Liver (tissue), 3 donors: ENCODE measurements around the gene NCAM2.

ENCODE experiments used
- GABPA ChIP-seq, 2 donors: IDR thresholded peaks in 1 of 2; conservative IDR thresholded peaks in 1 of 2; 2 replicates each; pipeline ENCODE4 v1.6.1; 2016; ENCODE audit warnings: antibody characterized with exemption in 2 of 2, mild to moderate bottlenecking in 1 of 2, moderate library complexity in 1 of 2
- JUND ChIP-seq, 2 donors: IDR thresholded peaks; 2 replicates each; pipeline ENCODE4 v1.6.1; 2016; ENCODE audit warnings: antibody characterized with exemption in 2 of 2
- TAF1 ChIP-seq: conservative IDR thresholded peaks from 2 replicates; pipeline ENCODE4 v1.6.1; 2016; ENCODE audit warnings: antibody characterized with exemption, mild to moderate bottlenecking
- YY1 ChIP-seq: IDR thresholded peaks from 2 replicates; pipeline ENCODE4 v1.6.1; 2016; ENCODE audit warnings: antibody characterized with exemption, mild to moderate bottlenecking
- TF ChIP-seq, protein P1 (sequence below): fragments of 150-350 bp; IDR thresholded peaks from 2 replicates; pipeline ENCODE4 v1.5.1; 2017; ENCODE audit warnings: improper control_type of control experiment, low read depth, low read length; ENCODE audit not compliant: missing input control
- TF ChIP-seq, protein P2 (sequence below): IDR thresholded peaks from 2 replicates; pipeline ENCODE4 v1.6.1; 2016; ENCODE audit warnings: antibody characterized with exemption, mild to moderate bottlenecking
- donor health status: healthy.
- donor health status: healthy.

DNA sequence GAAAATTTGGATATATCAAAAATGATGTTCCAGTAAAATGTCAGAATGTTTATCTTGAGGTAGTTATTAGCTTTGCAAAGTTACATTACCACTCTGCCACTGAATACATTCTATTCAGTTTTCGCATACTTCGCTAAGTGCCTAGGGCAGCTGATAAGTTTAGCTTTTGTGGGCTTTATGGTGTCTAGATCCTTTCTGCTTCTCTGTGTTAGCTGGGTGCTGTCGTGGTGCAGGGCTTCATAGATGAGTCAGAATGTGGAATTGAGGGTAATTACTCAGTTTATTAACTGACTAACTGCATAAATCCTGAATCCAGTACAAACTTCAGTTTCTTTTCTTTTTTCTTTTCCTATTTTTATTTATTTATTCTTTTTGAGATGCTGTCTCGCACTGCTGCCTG is 21.5 kb downstream of the NCAM2 start:
- TF ChIP-seq, protein P1, sequence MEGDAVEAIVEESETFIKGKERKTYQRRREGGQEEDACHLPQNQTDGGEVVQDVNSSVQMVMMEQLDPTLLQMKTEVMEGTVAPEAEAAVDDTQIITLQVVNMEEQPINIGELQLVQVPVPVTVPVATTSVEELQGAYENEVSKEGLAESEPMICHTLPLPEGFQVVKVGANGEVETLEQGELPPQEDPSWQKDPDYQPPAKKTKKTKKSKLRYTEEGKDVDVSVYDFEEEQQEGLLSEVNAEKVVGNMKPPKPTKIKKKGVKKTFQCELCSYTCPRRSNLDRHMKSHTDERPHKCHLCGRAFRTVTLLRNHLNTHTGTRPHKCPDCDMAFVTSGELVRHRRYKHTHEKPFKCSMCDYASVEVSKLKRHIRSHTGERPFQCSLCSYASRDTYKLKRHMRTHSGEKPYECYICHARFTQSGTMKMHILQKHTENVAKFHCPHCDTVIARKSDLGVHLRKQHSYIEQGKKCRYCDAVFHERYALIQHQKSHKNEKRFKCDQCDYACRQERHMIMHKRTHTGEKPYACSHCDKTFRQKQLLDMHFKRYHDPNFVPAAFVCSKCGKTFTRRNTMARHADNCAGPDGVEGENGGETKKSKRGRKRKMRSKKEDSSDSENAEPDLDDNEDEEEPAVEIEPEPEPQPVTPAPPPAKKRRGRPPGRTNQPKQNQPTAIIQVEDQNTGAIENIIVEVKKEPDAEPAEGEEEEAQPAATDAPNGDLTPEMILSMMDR, result no peak
- no peak for TF ChIP-seq YY1
- TF ChIP-seq JUND (IDR thresholded peaks at IDR 0.05), result no peak
- no peak for TF ChIP-seq GABPA (IDR thresholded peaks at IDR 0.05 in 1 of 2, conservative IDR thresholded peaks at IDR 0.05 in 1 of 2)
- TF ChIP-seq, protein P2, sequence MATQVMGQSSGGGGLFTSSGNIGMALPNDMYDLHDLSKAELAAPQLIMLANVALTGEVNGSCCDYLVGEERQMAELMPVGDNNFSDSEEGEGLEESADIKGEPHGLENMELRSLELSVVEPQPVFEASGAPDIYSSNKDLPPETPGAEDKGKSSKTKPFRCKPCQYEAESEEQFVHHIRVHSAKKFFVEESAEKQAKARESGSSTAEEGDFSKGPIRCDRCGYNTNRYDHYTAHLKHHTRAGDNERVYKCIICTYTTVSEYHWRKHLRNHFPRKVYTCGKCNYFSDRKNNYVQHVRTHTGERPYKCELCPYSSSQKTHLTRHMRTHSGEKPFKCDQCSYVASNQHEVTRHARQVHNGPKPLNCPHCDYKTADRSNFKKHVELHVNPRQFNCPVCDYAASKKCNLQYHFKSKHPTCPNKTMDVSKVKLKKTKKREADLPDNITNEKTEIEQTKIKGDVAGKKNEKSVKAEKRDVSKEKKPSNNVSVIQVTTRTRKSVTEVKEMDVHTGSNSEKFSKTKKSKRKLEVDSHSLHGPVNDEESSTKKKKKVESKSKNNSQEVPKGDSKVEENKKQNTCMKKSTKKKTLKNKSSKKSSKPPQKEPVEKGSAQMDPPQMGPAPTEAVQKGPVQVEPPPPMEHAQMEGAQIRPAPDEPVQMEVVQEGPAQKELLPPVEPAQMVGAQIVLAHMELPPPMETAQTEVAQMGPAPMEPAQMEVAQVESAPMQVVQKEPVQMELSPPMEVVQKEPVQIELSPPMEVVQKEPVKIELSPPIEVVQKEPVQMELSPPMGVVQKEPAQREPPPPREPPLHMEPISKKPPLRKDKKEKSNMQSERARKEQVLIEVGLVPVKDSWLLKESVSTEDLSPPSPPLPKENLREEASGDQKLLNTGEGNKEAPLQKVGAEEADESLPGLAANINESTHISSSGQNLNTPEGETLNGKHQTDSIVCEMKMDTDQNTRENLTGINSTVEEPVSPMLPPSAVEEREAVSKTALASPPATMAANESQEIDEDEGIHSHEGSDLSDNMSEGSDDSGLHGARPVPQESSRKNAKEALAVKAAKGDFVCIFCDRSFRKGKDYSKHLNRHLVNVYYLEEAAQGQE, result no peak
- no peak for TF ChIP-seq TAF1
